Stomach (tissue), 4 donors: ENCODE data around the gene MKLN1.

Experiments
- EP300 ChIP-seq: sonication (generic); formaldehyde crosslinking; IDR thresholded peaks from one replicate; pipeline ENCODE4 v1.6.1; 2017; ENCODE audit warnings: antibody characterized with exemption
- POLR2A ChIP-seq, 4 donors: fragments of 450-650 bp; IDR thresholded peaks; one replicate each; pipeline ENCODE4 v1.6.1; 2016; ENCODE audit warnings: antibody characterized with exemption in 4 of 4, control low read depth in 2 of 4, mild to moderate bottlenecking in 1 of 4, moderate library complexity in 1 of 4

GRCh38 chr7:131321656-131322055 is 6.0 kb upstream of the MKLN1 start:
- no peak for TF ChIP-seq EP300
- TF ChIP-seq POLR2A (IDR thresholded peaks at IDR 0.05) = no peak
